Globus pallidus (tissue), 1 donor: ENCODE data around the gene GRIK2.

Source experiments
- DNase-seq: peaks from one replicate; pipeline ENCODE4 v3.0.0-alpha.2; 2015; ENCODE audit warnings: low spot score

GRIK2 gene

DNA sequence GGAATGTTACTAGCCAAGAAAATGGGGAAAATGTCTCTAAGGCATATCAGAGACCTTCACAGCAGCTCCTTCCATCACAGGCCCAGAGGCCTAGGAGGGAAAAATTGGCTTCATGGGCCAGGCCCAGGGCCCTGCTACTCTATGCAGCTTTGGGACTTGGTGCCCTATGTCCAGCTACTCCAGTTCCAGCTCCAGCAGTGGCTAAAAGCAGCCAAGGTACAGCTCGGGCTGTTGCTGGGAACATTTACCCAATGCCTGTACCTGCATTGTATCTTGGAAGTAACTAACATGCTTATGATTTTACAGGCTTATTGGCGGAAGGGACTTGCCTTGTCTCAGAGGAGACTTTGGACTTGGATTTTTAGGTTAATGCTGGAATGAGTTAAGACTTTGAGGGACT is 390.6 kb downstream of the GRIK2 start:
- DNase-seq = no peak

DNA sequence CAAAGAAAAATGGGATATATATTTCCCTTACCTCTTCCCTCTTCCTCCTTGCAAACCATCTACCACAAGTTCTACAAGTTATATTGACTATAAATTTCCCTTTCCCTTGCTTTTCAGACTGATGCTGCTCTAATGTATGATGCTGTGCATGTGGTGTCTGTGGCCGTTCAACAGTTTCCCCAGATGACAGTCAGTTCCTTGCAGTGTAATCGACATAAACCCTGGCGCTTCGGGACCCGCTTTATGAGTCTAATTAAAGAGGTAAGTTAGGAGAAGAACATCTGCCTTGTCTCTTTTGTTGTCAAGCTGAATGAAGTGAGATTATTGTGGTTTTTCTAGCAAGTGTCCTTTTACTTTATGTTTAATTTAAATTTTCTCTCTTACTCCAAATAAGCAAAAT is 406.0 kb downstream of the GRIK2 start:
- no peak for DNase-seq

DNA sequence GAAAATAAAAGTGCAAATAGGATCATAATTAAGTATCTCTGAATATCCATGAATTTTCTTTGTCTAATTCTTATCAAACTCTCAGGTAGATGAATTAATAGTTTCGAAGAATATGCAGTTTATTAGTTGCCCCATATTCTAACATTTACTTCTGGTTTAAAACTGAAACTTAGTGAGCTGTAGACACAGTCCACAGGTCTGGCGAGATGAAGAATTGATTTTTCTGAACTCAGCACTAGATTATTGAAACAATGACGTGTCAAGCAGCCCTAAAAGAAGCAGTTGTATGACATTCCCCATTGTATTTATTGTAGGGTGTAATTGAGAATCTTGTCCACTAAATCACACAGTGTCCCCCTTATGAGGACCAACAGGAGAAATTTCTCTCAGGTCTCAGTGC is 407.1 kb downstream of the GRIK2 start:
- no peak for DNase-seq

DNA sequence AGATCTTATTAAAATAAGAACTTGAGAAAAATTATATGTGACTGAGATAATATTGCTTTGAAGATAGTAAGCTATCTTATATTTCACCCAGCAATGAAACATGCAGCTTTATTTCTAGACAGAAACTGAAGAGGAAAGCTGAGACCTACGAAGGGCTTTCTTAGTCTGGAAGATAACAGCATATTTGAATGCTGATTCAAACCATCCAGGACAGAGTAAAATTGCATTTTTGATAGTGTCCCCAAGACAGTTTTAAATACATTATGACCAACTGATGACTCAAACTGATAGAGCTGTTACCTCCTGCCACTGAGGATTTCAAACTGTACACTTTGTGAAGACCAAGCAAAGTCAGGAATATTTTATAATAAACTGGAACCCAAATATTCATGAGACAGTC is 409.6 kb downstream of the GRIK2 start:
- no peak for DNase-seq

DNA sequence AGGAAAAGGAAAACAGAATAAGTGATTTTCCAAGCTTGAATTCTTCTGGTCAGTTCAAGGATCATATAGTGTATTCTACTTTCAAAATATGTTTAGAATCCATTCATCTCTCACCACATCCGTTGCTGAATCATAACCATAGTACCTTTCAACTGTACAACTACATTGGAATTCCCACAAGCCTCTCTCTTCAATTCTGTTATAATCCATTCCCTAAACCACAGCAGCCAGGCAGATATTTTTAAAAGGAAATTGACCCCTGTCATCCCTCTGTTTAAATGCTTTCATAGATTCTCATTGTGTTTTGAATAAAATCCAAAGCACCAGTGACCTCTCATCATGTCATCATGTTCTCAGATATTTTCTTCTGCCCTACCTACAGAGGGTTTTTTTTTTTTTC is 412.7 kb downstream of the GRIK2 start:
- no peak for DNase-seq

DNA sequence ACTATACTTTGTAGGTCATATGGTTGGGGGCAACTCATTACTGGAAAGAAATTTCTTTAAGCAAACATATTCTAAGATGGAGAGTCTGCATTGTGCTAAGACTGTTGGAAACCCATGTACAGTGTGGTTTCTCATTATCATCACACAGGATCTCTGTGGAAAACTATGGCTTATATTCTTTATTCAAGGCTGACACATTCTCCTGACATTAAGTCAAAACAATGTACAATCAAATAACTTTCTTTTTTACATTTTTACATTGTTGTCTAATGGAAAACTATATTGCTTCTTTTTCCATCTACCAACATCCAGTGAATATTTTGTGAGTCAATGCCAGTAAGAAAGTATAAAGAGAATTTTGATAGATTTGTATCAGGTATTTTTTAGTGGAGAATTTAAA is 417.6 kb downstream of the GRIK2 start:
- DNase-seq = no peak

DNA sequence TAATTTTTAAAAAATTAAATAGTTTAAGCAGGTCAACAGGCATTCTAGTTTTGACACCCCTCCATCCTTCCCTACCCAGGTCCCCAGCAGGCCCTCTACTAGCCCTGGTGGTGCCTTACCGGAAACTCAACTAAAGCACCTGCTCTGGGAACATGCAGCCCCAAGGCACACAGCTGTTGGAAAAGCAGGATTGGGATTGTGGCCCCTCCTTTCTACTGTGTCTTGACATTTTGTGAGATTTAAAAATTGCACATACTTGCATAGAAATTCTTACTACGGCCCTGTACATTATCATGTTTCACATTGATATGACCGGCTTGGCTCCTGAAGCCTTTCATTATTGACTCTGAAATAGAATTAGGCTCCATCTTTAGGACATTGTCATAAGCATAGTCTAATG is 423.2 kb downstream of the GRIK2 start:
- DNase-seq = no peak

DNA sequence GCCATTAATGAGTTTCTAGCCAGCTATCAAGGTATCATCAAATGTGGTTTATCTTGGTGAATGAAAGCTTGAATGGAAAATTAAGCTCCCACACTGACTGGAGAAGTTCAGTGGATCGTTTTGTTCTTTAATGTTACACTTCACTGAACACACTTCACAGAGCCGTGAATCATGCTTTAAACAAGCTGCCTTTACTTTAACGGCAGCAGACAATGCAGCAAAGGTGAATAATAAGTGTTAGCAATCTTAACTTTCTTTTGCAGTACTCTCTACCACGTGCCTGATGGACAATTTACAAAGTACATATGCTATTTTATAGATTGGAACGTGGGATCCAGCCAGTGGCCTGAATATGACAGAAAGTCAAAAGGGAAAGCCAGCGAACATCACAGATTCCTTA is 424.5 kb downstream of the GRIK2 start:
- no peak for DNase-seq

DNA sequence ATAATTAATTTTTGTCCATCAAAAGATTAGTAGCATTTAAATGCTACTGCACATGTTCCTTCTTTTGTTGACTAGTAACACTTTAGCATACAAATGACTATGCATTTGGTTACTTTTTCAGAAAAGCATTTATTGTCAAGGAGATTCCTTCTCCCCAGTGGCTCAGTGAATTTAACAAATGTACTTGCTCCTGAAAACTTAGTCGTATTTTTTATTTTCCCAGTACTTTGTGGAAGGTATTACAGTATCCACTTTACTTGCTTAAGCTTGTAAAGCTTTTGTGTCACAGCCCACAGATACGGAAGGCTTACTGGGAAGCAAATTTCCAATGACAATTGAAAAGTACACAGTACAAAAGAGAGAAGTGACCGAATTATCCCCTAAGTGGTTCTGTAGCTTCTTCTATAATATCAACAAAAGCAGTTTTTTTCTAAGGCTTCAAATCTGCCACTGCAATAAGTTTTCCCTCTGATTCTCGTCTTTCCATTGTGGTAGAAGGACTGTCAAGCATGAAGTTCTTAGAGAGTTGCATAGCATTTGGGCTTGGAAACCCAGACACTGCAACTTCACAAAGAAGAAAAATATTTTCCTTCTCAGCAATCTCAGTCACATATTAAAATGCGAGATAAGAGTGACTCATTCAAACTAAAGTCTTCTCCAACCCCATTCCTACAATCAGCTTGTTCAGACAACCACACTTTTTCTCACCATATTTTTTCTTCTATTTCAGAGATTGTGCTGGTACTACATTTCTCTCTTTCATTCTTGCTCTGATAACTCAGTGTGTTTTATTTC is 431.2 kb downstream of the GRIK2 start:
- DNase-seq = no peak

DNA sequence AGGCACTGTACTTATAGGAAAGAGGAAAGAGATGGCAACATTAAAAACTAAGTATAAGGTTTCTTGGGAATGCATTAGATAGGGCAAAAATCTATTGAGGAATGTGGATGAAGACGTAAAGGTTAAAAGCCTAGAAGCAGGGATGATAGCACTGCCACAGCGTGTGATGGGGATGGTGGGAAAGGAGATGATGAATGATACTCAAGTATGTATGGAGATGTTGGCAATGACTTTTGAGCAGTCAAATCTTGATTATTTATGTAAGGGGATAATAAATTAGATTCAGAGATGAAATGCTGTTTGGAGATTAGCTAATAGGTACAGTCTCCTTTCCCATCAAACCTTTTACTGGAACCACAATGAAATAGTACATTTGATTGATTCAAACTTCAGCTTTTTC is 432.8 kb downstream of the GRIK2 start:
- no peak for DNase-seq

DNA sequence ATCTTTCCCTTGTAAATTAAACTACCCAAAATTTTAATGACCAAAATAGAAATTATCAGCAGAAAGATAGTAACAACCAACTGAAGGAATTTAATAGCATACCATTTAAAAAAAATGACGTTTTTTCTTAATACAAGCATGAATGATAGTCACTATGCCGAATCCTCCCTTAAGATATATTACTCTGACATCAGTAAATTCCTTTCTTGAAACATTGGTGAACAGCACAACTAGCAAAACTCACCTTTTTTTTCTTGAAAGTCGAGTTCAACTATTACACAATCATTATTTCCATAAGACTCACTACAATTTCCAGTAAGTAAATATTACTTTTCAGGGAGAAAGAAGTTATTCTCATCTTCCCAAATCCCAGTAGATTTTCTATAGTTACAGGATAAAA is 433.2 kb downstream of the GRIK2 start:
- no peak for DNase-seq

DNA sequence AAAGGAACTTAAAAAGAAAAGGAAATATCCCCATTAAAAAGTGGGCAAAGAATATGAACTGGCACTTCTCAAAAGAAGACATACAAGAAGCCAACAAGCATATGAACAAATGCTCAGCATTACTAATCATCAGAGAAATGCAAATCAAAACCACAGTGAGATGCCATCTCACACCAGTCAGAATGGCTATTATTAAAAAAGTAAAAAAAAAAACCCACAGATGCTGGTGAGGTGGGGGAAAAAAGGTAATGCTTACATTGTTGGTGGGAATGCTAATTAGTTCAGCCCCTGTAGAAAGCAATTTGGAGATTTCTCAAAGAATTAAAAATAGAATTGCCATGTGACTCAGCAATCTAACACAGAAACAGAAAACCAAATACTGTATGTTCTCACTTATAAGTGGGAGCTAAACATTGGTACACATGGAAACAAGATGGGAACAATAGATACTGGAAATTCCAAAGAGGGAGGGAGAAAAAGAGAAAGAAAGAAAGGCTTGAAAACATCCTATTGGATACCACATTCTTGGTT is 437.1 kb downstream of the GRIK2 start:
- no peak for DNase-seq

DNA sequence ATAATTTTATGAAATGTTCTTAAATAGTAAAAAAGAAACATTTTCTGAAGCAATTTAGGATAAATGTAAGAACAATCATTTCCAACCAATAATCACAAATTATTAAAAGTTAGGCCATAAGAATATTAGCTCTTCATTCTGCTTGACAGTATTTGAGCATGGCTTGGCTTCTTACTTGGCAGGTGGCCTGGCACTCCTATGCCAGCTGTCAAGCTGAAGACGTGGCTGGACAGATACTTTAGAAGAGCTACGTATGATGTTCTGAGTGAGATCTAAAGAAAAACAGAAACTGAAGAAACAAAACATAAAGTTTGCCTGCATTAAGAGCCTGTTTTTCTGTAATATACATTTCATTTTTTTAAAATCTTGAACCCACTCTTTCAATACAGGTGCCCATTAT is 438.9 kb downstream of the GRIK2 start:
- no peak for DNase-seq

DNA sequence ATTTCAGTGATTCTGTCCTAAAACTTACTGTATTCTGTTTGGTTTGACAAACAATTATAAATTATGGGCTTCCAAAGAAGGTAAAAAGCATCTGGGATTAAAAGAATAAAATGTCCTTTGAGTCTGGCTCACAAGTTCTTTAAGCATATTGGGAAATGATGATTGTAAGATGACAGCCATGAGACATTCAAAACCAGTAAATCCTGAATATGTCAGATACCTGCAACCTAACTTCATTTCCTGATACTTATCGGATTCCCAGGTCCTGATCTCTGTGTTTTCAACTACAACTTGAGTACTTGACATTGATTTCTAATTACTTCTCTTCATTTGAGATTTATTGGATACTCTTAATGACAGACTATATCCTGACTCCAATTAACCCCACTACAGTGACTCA is 446.6 kb downstream of the GRIK2 start:
- no peak for DNase-seq

DNA sequence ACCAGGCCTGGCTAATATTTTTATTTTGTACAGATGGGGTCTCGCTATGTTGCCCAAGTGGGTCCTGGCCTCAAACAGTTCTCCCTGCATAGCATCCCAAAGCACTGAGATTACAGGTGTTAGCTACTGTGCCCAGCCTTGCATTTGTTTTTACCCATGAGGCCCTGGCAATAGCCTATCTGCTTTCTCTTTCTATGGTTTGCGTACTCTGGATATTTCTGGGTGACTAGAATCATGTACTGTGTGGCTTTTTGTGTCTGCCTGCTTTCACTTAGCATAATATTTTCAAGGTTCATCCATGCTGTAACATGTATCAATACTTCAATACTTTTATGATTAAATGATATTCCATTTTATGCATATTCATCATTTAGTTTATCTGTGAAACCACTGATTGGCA is 451.7 kb downstream of the GRIK2 start:
- no peak for DNase-seq

DNA sequence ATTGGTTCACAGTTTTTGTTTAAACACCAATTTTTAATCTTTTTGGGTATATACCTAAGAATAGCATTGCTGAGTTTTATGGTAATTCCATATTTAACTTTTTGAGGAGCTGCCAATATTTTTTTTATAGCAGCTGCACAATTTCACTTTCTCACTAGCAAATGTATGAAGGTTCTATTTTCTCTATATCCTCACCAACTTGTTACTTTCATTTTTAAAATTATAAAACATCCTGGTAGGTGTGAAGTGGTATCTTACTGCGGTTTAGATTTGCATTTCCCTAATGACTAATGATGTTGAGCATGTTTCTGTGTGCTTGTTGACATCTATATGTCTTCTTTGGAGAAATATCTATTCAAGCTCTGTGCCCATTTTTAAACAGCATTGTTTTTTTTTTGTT is 452.1 kb downstream of the GRIK2 start:
- no peak for DNase-seq

DNA sequence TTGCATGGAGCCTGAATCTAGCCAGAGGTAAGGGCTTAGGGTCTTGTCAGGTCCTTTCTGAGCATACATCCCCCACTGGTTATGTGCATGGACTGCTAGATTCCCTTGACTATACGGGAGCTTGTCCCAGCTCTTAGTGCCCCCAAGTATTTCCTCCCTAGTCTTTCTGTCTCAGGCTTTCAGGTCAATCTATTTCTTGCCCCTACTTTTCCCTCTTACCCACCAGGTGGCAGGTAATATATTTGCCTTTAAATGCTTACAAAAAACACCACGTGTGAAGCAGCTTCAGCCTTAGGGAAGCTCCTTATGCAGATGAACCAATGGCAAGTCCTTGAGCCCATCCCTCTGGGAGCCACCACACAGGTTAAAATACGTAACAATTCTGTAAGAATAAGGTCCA is 454.2 kb downstream of the GRIK2 start:
- DNase-seq = no peak

DNA sequence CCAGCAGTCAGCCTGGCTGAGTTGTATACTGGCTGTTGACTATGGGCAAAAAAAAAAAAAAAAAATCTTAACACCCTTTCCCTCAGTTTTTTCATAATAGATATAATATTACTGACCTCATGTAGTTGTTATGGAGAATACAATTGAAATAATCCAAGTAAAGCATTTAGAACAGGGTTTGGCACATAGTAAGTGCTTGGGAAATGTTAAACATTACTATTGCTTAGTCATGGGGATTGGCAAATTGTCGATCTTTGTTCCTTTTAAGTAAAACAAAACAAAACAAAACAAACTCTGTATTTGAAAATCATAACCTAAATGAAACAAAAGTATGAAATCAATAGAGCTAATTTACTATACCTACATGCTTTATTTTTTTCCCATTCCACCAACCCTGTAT is 458.4 kb downstream of the GRIK2 start:
- DNase-seq = no peak

DNA sequence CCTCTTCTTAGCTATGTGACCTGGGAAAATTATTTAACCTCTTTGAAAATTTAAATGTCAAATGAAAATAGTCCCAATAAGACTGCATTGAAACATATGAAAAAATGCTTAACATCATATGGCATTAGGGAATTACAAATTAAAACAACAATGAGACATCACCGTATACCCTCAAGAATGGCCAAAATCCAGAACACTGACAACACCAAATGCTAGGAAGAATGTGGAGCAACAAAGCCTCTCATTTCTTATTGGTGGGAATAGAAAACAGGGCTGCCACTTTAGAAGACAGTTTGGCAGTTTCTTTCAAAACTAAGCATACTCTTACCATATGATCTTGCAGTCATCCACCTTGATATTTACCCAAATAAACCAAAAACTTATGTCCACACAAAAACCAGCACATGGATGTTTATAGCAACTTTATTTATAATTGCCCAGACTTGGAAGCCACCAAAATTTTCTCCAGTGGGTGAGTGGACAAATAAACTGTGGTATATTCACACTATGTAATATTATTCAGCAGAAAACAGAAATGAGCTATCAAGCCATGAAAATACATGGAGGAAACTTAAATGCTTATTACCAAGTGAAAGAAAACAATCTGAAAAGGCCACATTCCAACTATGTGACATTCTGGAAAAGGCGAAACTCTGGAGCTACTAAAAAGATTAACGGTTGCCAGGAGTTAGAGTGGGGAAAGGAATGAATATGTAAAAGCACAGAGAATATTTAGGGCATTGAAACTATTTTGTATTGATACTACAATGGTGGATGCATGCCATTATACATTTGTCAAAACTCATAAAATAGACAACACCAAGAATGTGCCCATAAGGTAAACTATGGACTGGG is 459.9 kb downstream of the GRIK2 start:
- DNase-seq = no peak

DNA sequence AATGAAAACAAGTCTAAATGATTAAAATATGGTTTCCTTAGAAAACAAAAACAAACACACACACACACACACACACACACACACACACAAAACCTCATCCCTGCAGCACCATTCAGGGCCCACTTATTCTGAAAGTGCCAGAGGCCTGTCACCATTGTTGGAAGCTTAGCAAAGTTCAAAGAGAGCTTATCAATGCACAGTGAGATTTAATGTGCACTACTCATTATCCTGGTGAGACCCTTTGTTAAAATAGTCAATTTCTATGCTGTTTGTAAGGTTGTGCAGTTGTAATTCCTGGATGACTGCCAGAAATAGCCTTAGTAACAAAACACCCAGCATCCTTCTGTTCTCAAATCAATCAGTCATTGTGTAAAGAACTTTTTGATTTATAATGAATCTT is 482.9 kb downstream of the GRIK2 start:
- no peak for DNase-seq

DNA sequence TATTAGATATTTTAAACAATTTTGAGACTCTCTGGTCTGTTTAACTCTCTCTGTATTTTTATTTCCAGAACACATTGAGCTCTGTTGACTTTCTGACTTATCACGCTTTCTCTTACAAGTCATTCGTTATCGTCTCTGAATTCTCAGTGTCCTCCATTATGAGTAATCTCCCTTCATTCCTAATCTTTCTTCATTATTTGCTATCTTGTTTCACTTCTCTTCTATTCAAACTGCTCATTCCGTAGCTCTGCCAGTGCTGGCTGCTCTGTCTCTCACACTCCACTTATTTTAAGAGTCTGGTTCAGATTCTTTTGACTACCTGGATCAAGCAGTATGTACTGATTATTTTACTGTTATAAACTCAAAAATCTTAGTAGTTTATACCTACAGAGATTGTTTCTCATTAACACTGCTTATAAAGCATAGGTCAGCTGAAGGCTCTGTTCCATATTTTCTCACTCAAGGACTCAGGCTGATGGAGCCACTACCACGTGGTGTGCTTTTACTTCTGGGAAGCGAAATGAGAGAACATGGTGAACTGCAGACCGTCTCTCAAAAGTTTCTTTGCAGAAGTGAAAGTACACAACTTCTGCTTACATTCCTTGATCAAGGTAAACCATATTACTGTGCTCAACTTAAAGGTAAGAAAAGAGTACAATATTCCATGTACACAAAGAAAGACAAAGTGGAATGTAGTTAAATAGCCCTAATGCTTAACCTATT is 485.2 kb downstream of the GRIK2 start:
- no peak for DNase-seq

DNA sequence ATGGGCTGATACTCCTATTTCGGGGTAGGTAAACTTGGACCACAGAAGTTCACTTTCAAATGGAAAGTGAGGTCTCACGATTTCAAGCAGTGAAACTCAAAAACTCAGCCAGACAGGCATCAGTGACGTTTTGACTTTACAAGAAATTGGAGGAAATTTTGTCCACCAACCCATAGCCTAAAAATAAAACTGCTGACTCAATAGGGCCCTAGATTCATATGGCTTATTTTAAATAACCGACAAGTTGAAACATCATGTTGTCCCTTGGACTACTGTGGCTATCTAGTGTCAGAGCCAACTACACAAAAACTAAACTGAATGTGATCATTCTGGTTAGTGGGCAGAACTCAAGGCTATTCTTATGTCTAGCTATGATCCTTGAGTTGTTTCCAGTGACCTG is 486.3 kb downstream of the GRIK2 start:
- DNase-seq = no peak

DNA sequence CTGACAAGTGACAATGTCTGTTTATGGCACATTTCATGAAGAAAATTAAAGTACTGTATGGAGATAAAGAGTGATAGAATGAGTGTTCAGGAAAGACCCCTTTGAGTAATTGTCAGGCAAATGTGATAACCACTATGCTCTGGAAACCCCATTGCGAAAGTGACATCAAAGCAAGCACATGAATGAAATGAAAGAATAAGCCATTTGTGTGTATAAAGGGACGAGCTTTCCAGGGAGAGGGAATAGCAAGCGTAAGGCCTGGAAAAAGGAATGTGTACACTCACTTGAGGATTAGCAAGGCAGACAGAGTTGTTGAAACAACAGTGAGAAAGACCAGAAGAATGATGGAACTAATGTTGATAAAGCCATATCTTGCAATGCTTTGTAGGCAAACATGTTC is 490.0 kb downstream of the GRIK2 start:
- DNase-seq = no peak
